Measurements from ENCODE around the gene RAD23B.

GRCh38 chr9:107338911-107339659 is 56.0 kb downstream of the RAD23B start:
- no peak for TF ChIP-seq CTCF (IDR thresholded peaks at IDR 0.05)
- no peak for TF ChIP-seq POLR2A (IDR thresholded peaks at IDR 0.05)

Data from Peyer's patch (tissue), 4 donors.